PC-9 (cell line): Measurements from ENCODE around the gene SUSD5.

Experiments used
- CTCF ChIP-seq: fragments of 200-600 bp; sonication (generic); conservative IDR thresholded peaks from 2 replicates; pipeline ENCODE4 v1.6.1; 2017; ENCODE audit warnings: mixed run types, antibody characterized with exemption, mild to moderate bottlenecking, moderate library complexity
- EZH2 ChIP-seq: fragments of 200-600 bp; sonication (generic); IDR thresholded peaks from 2 replicates; pipeline ENCODE4 v1.8.0; 2017; ENCODE audit warnings: antibody characterized with exemption, low read depth

GRCh38 chr3:33137691-33138090 is 80.9 kb downstream of the SUSD5 start:
- no peak for TF ChIP-seq CTCF
- no peak for TF ChIP-seq EZH2
